NOMO-1 treated with dmso at 0.1 percent for 144 hours (cell line): ENCODE data around the gene BHMT2.
A peak's percentile ranks its signal among the peaks of the same experiment; 100 is the strongest.

Experiments used
- DNase-seq: peaks from one replicate; lab custom pipeline; 2025; ENCODE audit not compliant: unreplicated experiment; lab: John Stamatoyannopoulos, UW

BHMT2 gene

DNA sequence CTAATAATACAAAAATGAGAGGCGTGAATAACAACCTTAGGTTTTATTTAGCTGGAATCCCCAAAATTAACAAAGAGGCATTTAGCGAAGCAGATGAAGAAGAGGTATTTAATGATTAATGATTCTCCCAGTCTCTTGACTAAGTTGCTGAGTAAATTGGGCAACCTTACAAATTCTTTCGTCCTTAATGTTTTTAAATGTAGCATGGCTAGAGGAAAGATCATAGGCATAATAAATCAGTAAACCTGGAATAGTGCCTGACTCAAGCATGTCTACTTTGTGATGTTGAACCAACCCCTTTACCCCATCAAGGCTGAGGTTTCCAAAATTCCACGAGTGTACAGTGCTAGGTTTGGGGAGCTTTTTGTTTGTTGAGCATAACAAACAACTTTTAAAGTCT, 49.9 kb downstream of the BHMT2 start:
- no peak for DNase-seq

DNA sequence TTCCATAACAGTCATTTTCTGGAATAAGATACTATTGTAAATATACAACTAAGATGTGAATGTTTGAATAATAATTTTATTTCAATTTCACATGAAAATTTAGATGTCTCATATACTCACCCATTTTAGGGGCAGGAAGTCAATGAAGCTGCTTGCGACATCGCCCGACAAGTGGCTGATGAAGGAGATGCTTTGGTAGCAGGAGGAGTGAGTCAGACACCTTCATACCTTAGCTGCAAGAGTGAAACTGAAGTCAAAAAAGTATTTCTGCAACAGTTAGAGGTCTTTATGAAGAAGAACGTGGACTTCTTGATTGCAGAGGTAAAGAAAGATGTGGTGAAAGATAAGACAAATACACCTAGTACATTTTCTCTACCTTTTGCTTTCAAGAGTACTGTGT, 50.7 kb downstream of the BHMT2 start:
- DNase-seq: no peak

DNA sequence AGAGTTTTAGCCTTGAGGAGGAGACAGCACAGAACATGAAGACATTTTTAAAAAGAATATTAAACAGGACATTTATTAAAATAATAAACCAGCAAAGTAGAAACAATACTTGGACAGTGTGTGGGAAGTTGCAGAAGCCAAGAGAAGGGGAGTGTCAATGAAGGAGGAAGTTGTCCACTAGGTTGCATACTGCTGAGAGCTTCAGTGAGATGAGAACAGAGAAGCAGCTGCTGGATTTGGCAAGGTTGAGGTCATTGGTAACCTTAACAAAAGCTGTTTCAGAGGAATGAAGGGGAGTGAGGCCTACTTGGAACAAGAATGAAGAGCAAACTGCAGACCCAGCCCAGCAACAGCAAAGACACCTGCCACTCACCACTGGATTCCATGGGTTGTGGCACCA, 53.4 kb downstream of the BHMT2 start:
- no peak for DNase-seq

DNA sequence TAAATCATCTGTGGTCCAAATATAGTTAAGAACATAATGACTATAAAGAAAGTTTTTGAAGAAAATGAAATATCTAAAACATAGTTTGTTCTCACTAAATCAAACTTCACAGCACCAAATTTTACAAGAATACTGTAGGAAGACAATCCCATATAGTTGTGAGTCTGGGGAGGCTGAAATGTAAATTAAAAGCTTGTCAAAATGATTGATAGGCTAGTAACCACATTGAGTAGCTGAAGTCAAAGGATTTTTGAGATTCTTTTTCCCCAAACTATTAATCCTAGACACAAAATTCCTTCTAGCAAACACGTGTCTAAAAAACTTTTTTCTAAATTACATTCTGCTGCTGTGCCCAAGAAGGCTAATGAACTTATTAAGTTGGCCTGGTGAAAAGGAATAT, 55.0 kb downstream of the BHMT2 start:
- no peak for DNase-seq

DNA sequence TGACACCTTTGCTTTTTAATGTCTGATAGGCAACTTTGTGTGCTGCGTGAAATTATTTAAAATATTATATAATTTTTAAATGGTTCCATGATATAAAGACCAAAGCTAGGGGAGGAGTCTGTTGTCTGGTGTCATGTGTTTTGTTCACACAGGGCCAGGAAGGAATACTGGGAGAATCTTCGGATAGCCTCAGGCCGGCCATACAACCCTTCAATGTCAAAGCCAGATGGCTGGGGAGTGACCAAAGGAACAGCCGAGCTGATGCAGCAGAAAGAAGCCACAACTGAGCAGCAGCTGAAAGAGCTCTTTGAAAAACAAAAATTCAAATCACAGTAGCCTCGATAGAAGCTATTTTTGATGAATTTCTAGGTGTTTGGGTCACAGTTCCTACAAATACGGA, 61.2 kb downstream of the BHMT2 start:
- no peak for DNase-seq

DNA sequence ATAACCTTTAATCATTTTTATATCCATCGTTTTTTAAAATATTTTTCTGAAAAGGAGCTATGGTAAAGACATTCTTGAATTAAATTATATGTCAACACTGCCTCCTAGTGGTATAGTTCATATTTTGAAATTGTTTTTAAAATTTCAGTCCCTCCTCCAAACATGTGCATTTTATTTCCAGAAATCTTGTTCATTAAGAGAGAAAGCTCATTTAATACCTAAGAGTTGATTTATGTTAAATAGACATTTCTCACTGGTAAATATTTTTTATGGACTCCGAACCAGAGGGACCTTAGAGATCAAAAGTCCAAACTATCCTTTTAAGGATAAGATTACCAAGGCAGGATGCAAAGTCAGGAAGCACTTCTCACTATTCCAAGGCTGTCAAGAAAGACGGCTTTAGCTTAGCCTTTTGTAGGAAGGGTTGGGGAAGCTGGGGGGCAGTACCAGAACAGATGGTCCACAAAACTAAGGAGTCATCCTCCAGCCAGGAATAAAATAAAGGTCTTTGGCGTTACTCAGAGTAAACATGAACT, 63.6 kb downstream of the BHMT2 start:
- no peak for DNase-seq

DNA sequence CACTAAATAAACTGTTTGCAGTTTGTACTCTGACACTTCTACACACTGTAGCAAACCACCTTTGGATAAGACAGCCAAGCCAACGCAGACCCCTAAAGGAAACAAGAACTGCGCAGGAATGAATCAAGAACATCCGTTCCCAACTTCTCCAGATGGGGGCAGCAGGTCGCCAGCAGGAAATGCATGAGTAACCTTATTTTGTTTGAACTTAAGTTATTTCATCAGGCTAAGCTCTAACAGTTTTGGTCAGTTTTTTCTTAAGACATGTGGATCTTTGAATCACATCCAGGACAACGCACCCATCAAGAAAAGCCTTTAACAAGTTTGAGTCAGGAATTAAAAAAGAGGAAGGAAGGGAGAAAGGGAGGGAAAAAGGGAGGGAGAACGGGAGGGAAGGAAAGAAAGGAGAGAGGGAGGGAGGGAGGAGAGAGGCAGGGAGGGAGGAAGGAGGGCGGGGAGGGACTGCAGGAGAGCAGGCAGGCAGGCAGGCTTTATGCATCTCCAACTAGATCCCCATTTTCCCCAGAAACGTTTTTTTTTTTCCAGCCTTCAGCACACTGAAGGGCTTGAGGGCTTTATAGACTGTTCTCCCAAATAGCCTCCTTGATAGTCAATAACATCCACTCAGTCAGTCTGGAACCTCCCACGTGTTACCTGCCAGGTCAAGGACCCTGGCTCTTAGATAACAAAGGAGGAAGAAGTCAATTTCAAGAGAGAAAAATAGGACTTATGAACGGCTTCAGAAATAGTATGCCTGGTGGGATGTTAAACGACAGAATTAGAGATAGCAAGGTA, 64.3 kb downstream of the BHMT2 start:
- DNase-seq: peak; percentile 60

DNA sequence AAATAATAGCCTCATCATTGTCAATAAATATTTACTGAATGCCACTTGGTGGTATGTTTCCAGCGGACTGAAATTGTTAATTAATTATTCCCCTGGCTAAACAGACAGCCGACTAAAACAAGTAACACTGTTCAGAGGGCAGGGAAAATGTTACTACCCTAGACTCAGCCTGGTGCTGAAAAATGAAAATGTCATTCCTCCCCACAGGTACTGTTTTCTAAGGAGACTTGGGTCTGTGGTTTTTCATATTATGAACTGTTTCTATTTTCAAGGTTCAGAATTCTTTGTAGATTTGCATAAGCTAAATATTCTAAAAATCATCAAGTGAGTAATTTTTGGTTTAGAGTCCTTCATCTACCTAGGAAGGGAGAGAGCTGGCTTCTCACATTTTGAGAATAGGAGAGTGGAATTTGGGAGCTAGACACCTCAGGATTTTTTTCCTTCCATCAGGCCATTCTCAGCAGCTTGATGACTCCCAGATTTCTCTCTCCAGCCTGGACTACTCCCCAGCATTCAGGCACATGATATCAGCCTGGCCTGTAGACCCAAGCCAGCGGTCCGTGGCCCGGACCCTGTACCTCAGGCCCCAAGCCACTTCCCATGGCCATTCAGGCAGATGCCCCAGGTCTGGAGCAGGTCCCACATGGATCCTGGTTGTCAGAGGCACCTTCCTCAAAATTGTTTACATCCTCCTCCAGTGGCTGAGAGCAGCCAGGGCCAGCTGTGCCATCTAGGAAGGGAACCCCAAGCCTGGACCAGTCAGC, 66.4 kb downstream of the BHMT2 start:
- no peak for DNase-seq

DNA sequence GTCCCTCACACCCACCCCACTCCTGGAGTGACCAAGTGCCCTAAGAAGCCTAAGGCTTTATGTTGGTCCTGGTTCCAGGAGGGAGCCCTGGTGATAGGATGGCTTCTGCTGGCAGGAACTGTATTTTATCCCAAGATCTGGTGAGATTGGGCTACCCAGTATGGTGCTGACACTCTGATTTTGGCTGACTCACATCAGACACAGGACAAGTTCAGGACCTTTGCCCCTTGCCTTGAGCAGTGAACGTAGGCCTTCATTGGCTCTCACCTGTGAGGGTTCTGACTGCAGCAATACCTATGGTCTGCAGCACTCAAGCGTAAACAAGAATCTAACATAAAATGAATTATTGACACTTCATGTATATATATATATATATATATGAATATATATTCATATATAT, 67.1 kb downstream of the BHMT2 start:
- DNase-seq: no peak
